Panc1 (cell line): ENCODE measurements around the gene FOXO3B.
"Not testable (repeated sequence)": the region's sequence is repeated elsewhere in the genome, so short reads cannot be mapped to it uniquely, and the experiment has no call there.

ENCODE experiments used
- CTCF ChIP-seq: fragments of 450-650 bp; IDR thresholded peaks from 2 replicates; pipeline ENCODE4 v1.5.1; 2017; ENCODE audit warnings: mild to moderate bottlenecking
- TCF7L2 ChIP-seq: IDR thresholded peaks from 2 replicates; pipeline ENCODE4 v1.6.1; 2011; ENCODE audit warnings: mild to moderate bottlenecking, low read depth, low read length, inconsistent platforms

GRCh38 chr17:18661924-18662624 lies 20.0 kb downstream of the FOXO3B start:
- not testable (repeated sequence) for TF ChIP-seq CTCF, TCF7L2
